Stimulated activated CD4-positive, alpha-beta T cell treated with anti-CD3 and anti-CD28 coated beads, Interleukin-1b, Interleukin-23, amount 100 ng/mL, for 48 hours (primary cell): ENCODE data around the gene ZDHHC17.
A peak's percentile ranks its signal among the peaks of the same experiment; 100 is the strongest.

Source experiments
- DNase-seq: peaks from one replicate; pipeline ENCODE4 v3.0.0-alpha.2; 2020

ZDHHC17 gene

DNA sequence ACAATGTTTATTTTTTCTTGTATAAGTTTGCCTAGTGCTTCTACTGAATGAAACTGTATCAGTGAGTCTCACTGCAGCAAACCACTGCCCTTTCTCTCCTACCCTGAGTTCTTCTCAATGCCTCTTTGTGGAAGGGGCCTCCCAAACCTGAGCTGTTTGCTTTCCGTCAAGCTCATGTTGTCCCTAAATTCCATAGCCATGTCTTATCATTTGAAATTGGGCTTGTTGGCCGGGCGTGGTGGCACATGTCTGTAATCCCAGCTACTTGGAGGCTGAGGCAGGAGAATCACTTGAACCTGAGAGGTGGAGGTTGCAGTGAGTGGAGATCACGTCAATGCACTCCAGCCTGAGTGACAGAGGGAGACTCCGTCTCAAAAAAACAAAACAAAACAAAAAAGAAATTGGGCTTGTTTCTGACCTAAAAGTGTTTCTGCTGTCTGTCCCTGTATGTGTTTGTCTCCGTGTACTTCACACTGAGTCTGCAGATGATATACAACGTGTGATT is 116.7 kb downstream of the ZDHHC17 start:
- DNase-seq: no peak

DNA sequence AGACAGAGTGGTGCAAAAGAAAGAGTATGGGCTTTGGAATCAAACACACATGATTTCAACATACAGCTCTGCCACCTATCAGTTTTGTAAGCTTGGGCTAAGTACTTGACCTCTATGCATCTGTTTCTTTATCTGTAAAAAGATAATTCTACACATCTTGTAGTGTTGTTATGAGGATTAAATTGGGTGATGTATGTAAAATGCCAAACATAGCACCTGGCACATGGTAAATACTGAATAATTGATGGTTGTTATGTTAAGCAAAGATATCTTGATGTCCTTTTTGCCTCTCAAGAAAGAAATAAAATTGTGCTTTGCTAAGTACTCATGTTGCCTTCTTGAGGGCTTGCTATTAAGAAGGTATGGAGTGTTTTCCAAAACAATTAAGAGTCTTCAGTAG is 117.2 kb downstream of the ZDHHC17 start:
- DNase-seq: no peak

DNA sequence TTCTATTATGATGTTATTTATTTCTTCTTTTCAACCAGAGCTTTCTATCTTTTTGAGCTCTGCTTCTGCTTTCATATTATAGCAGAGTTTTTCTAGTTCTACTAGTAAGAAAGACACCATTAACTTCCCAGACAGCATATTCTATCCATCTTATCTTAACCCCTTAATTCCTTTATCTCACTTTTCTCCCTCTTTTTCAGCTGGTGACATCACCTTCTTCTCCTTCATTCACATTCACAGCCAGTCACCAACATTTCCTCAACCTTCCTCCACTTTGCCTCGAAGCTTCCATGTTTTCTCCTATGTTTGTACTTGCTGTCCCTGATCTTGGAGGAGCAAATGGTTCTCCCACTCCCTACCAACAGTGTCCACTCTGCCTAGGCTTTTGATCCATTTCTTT is 118.5 kb downstream of the ZDHHC17 start:
- DNase-seq: no peak

DNA sequence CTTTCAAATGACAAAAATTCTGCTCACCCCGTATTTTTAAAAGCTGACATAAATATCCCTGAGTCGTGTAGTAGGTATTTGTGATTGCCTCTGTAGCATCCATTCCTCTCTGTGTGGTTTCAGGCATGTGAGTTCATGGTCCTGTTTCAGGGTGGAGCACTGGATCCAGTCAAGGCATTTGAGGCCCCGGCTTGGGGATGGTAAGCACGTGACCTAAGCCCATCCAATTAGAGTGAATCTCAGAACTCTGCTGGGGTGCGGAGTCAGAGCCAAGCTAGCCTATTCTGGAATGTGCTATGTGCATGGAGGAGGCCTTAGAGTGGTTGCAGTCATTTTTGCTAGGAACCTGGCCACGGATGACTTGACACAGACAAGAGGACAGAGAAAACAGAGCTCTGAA is 119.2 kb downstream of the ZDHHC17 start:
- no peak for DNase-seq

DNA sequence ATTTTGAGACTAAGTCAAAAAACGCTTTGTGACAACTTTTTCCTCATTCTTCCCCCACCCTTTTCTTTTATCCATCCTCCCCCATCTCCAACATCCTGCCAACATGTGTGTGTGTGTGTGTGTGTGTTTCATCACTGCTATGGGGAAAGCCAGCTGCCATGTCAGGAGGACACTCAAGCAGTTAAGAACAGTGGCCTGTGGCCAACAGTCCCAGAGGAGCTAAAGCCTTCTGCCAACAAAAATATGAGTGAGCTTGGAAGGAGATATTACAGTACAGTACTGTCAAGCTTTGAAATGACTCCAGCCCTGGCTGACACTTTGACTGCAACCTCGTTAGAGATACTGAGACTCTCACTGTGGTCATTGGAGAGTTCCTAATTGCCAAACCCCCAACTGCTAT is 119.9 kb downstream of the ZDHHC17 start:
- no peak for DNase-seq

GRCh38 chr12:76888775-76889174 is 124.9 kb downstream of the ZDHHC17 start:
- no peak for DNase-seq

DNA sequence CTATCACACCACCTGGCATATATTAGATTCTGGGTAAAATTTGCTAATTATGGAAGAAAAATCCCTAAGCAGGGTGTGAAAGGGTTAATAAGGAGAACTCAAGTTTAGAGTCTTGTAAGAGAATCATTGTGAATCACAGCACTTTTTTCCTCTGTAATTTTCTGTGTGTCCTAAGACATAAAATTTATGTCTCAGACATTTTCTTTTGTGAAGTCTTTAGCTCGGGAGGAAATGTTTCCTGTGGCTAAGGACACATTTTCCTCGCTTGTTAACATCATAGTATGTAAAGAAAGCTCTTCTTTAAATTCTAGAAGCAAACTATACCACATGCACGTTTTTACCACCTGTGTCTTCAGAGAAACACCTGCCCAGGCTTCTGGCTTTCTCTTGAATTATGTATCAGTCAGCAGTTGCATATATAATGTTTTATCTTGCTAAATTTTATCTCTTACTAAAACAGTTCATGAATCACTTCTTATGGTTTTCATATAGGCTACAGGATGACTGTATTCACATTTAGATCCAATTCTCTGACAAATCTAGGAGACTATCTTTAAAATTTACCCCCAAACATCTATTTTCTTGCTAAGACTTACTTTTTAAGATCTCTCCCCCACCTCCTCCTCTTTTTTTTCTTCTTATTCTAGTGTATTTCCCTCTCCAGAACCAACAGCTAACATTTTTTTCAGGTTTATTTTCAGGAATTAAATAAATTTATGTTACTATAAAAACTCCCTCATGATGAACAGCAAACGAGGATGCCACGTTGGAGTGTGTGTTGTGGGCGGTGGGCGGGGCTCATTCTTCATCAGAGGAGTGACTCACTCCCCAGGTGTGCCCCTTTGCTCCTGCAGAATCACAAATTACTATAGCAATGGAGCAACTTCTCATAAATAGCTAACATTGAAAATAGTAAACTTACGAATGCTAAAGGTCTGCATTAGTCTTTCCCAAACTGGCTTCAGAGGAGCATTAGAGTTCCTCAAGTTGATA is 126.5 kb downstream of the ZDHHC17 start:
- DNase-seq: peak; percentile 66

GRCh38 chr12:76891609-76892008 is 127.7 kb downstream of the ZDHHC17 start:
- no peak for DNase-seq

DNA sequence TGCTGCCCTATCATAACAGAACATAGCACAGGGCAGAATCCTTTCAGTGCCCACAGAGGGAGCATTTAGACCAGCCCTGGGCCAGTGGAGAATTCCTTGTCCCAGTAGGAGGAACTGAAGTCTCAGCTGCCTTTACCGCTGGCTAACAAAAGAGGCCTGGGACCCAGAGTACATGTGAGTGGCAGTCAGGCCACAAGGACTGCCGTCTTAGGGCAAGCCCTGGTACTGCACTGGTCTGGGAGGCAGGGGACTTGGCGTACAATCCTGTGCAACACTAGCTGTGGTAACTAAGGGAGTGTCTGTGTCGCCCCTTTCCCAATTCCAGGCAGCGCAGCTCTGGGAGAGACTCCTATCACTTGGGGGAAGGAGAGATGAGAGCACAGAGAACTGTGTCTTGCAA is 131.9 kb downstream of the ZDHHC17 start:
- no peak for DNase-seq

- DNase-seq: no peak
Observed at GRCh38 chr12:76896274-76896673, 132.4 kb downstream of the ZDHHC17 start.

GRCh38 chr12:76898442-76898841 is 134.5 kb downstream of the ZDHHC17 start:
- no peak for DNase-seq

- no peak for DNase-seq
Observed at GRCh38 chr12:76899522-76899921, 135.6 kb downstream of the ZDHHC17 start.

- no peak for DNase-seq
Observed at GRCh38 chr12:76901628-76902380, 137.9 kb downstream of the ZDHHC17 start.
